OCI-LY7 (cell line): ENCODE data around the gene SPPL2A. TPM values are rescaled to one million over a fixed set of nuclear protein-coding genes. Genes with fewer than 3 reads are reported as not detected.

ENCODE experiments used
- BruUV-seq: library from RNA; stranded (reverse); fragments of 400-500 nt; replicated peaks from 2 replicates; lab custom pipeline; 2021; lab: Mats Ljungman, UMichigan
- CTCF ChIA-PET: fragments of 300-600 bp; sonication (Branson Sonifier 250); formaldehyde crosslinking; loops from one replicate; lab custom pipeline; 2022; ENCODE audit warnings: antibody characterized with exemption; ENCODE audit not compliant: unreplicated experiment; lab: Charles Lee
- POLR2A ChIA-PET: fragments of 300-600 bp; sonication (Branson Sonifier 250); formaldehyde crosslinking; loops from one replicate; lab custom pipeline; 2022; ENCODE audit warnings: antibody characterized with exemption; lab: Charles Lee
- DNase-seq: peaks from one replicate; pipeline ENCODE4 v3.0.0-alpha.2; 2015; ENCODE audit warnings: low spot score
- H2AFZ ChIP-seq: fragments of 200-600 bp; sonication (generic), shearing (Covaris generic); 2 replicates; pipeline ENCODE4 v1.6.1; 2014; ENCODE audit warnings: mild to moderate bottlenecking, antibody characterized with exemption, low read length, moderate library complexity
- H3K27ac ChIP-seq: fragments of 200-600 bp; sonication (generic); 2 replicates; pipeline ENCODE4 v1.5.1; 2014; ENCODE audit warnings: mixed run types, low read depth, mild to moderate bottlenecking, moderate library complexity, low read length, inconsistent platforms; ENCODE audit not compliant: poor library complexity, severe bottlenecking
- H3K36me3 ChIP-seq: fragments of 200-600 bp; sonication (generic); 2 replicates; pipeline ENCODE4 v1.6.1; 2014; ENCODE audit warnings: mild to moderate bottlenecking, antibody characterized with exemption, low read length, moderate library complexity, mixed read lengths; ENCODE audit not compliant: insufficient read depth
- H3K4me1 ChIP-seq: fragments of 200-600 bp; sonication (generic); 2 replicates; pipeline ENCODE4 v1.5.1; 2014; ENCODE audit warnings: mild to moderate bottlenecking, low read length; ENCODE audit not compliant: insufficient read depth, poor library complexity, severe bottlenecking
- H3K4me2 ChIP-seq: fragments of 200-600 bp; sonication (generic); 2 replicates; pipeline ENCODE4 v1.6.1; 2014; ENCODE audit warnings: mild to moderate bottlenecking, low read length
- H3K4me3 ChIP-seq: fragments of 200-600 bp; sonication (generic); 2 replicates; pipeline ENCODE4 v1.5.1; 2014; ENCODE audit warnings: mild to moderate bottlenecking, low read depth, low read length; ENCODE audit not compliant: poor library complexity, severe bottlenecking
- H3K79me2 ChIP-seq: fragments of 200-600 bp; sonication (generic); 2 replicates; pipeline ENCODE4 v1.6.1; 2016; ENCODE audit warnings: low read depth, mild to moderate bottlenecking, low read length, moderate library complexity, mixed read lengths; ENCODE audit not compliant: insufficient read depth
- H3K9me2 ChIP-seq: fragments of 200-600 bp; sonication (generic); 2 replicates; pipeline ENCODE4 v1.6.1; 2016; ENCODE audit warnings: mild to moderate bottlenecking, low read length, mixed read lengths; ENCODE audit not compliant: insufficient read depth
- H3K9me3 ChIP-seq: fragments of 200-600 bp; sonication (generic); 2 replicates; pipeline ENCODE4 v1.6.1; 2014; ENCODE audit warnings: mild to moderate bottlenecking, mixed run types, low read length, mixed read lengths
- H4K20me1 ChIP-seq: fragments of 200-600 bp; sonication (generic); 2 replicates; pipeline ENCODE4 v1.6.1; 2014; ENCODE audit warnings: mild to moderate bottlenecking, antibody characterized with exemption, low read length, moderate library complexity, mixed read lengths; ENCODE audit not compliant: insufficient read depth
- EZH2phosphoT487 ChIP-seq: fragments of 200-600 bp; sonication (generic); IDR thresholded peaks from 2 replicates; pipeline ENCODE4 v1.6.1; 2018; ENCODE audit warnings: low read depth, borderline replicate concordance, mild to moderate bottlenecking, mixed run types, antibody characterized with exemption, low read length, moderate library complexity, mixed read lengths
- intact Hi-C: fragments of 100-400 bp; cut with micrococcal nuclease; formaldehyde crosslinking; loops from one replicate; pipeline ENCODE4 v1.10.0; 2022; ENCODE audit not compliant: unreplicated experiment
- total RNA-seq, 2 experiments: library from RNA; depleted of rRNA in 1 of 2; stranded (reverse); fragments of >200 nt in 1 of 2; shearing (Covaris generic) in 1 of 2; gene quantifications; 2 replicates each; pipeline ENCODE4 v1.2.3, GENCODE V29; 2014 to 2022
- TF ChIP-seq, protein P1 (sequence below): fragments of 200-600 bp; sonication (generic); conservative IDR thresholded peaks from 2 replicates; pipeline ENCODE4 v1.5.1; 2014; ENCODE audit warnings: mild to moderate bottlenecking, antibody characterized with exemption, low read length, moderate library complexity, mixed read lengths

Gene SPPL2A
- total RNA-seq, 2 experiments from 2014 or later = 24.6 to 41.6 TPM

DNA sequence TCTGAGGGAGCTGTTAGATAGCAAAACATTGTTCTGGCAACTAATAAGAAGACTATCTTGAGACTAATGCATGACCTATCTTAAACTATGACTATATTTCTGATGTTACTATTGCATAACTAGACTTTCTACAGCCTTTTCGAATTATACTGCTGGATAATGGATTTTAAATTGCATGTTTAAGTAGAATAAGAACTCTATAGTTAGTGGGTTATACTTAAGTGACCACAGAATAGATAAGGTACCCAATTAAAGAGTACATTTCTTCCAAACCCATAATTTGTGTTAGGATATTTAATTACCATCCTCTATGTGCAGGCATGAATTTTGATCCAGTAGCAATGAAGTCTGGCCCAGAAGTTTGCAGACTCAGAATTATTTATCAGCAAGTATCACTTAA lies 44.6 kb upstream of the SPPL2A start:
- CTCF ChIA-PET = no interaction called here
- Histone ChIP-seq H3K4me2 (no peak overlapping the region), H3K4me1 (no peaks in the 10 kb centered on the region), H3K79me2 (no peaks in the 10 kb centered on the region), H3K9me3 (no peaks in the 10 kb centered on the region), H3K36me3 (no peaks in the 10 kb centered on the region), H4K20me1 (no peaks in the 10 kb centered on the region), H3K9me2 (no peaks in the 10 kb centered on the region), H2AFZ (no peak overlapping the region), H3K4me3 (no peak overlapping the region), H3K27ac (no peak overlapping the region)
- POLR2A ChIA-PET = interaction anchor here (1.2 kb wide), 1 partner anchor 10 kb away, joined by 4 read pairs; no protein-coding TSS in a partner anchor
- no TSS peak for BruUV-seq
- intact Hi-C loops = no loop called here
- TF ChIP-seq, protein P1, sequence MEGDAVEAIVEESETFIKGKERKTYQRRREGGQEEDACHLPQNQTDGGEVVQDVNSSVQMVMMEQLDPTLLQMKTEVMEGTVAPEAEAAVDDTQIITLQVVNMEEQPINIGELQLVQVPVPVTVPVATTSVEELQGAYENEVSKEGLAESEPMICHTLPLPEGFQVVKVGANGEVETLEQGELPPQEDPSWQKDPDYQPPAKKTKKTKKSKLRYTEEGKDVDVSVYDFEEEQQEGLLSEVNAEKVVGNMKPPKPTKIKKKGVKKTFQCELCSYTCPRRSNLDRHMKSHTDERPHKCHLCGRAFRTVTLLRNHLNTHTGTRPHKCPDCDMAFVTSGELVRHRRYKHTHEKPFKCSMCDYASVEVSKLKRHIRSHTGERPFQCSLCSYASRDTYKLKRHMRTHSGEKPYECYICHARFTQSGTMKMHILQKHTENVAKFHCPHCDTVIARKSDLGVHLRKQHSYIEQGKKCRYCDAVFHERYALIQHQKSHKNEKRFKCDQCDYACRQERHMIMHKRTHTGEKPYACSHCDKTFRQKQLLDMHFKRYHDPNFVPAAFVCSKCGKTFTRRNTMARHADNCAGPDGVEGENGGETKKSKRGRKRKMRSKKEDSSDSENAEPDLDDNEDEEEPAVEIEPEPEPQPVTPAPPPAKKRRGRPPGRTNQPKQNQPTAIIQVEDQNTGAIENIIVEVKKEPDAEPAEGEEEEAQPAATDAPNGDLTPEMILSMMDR = no peak
- no peak for TF ChIP-seq EZH2phosphoT487
- no peak for DNase-seq

DNA sequence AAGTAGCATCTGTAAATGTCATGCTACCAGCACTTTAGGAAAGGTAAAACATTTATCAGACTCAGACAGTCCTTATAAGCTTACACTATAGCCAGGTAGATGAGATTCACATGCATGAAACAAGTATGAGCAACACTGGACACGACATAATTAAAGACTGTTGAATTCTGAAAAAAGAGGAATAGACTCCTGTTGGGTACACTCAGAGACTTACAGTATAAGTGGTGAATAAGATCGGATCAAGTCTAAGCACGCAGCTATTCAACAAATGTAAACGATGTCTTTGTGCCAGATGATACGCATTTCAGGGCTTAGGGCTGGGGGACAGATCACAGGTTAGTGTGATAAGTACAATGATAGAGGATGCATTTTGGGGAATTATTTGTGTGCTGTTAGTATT lies 43.2 kb upstream of the SPPL2A start:
- Histone ChIP-seq H3K4me1 (no peaks in the 10 kb centered on the region), H3K9me2 (no peaks in the 10 kb centered on the region), H3K36me3 (no peaks in the 10 kb centered on the region), H3K79me2 (no peaks in the 10 kb centered on the region), H3K4me2 (no peak overlapping the region), H3K4me3 (no peak overlapping the region), H2AFZ (no peak overlapping the region), H3K27ac (no peak overlapping the region), H4K20me1 (no peaks in the 10 kb centered on the region), H3K9me3 (no peaks in the 10 kb centered on the region)
- no TSS peak for BruUV-seq
- intact Hi-C loops = no loop called here
- no peak for DNase-seq
- TF ChIP-seq, protein P1 = no peak
- TF ChIP-seq EZH2phosphoT487 = no peak
- ChIA-PET CTCF (no interaction called here), POLR2A (interaction anchor here (0.7 kb wide), 1 partner anchor 67 kb away, joined by 3 read pairs; no protein-coding TSS in a partner anchor)

DNA sequence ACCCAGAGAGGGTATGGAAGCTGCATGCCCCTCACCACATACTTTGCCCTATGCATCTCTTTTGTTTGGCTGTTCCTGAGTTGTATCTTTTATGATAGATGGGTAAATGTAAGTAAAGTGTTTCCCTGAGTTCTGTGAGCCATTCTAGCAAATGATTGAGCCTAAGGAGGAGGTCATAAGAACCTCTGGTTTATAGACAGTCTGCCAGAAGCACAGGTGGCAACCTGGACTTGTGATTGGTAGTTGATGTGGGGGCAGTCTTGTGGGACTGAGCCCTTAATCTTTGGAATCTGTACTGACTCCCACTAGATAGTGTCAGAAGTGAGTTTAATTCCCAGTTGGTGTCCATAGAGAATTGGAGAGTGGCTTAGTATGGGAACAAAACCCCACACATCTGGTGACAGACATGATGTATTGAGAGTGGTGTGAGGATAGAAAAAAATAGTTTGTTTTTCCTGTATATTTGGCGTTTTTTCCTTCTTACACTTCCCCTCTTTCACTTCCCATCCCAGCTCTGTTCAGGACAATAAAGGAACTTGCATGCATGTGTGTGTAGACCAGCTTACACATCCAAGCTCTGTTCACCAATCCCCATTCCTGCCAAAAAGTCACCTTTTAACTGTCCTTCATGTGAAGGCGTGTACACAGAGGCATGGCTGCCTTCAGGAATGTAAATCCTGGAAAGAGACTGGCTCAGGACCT lies 38.1 kb upstream of the SPPL2A start:
- Histone ChIP-seq H3K4me3 (no peak overlapping the region), H3K79me2 (no peaks in the 10 kb centered on the region), H3K36me3 (no peaks in the 10 kb centered on the region), H4K20me1 (no peaks in the 10 kb centered on the region), H2AFZ (no peak overlapping the region), H3K4me2 (no peak overlapping the region), H3K9me3 (no peaks in the 10 kb centered on the region), H3K9me2 (no peaks in the 10 kb centered on the region), H3K4me1 (peaks cover 7% of the 10 kb centered on the region), H3K27ac (no peak overlapping the region)
- ChIA-PET CTCF (no interaction called here), POLR2A (interaction anchor here (0.5 to 0.7 kb wide), 3 partner anchors 105 to 260 kb away, joined by 3 to 4 read pairs (median 3); partner anchors contain the start of gene USP50)
- intact Hi-C loops = no loop called here
- TF ChIP-seq, protein P1 = no peak
- no peak for TF ChIP-seq EZH2phosphoT487
- no TSS peak for BruUV-seq
- DNase-seq = no peak
